Neural cell (in vitro differentiated cells): ENCODE data around the gene TCP10L.

Experiments
- CTCF ChIP-seq: fragments of 450-650 bp; IDR thresholded peaks from 2 replicates; pipeline ENCODE4 v1.5.1; 2014; ENCODE audit warnings: antibody characterized with exemption, mild to moderate bottlenecking, moderate library complexity; ENCODE audit not compliant: poor library complexity, severe bottlenecking
- EZH2 ChIP-seq: fragments of 200-600, 300-800 bp; shearing (Covaris generic), sonication (generic); IDR thresholded peaks from 2 replicates; pipeline ENCODE4 v1.6.1; 2014; ENCODE audit warnings: antibody characterized with exemption, low read length, borderline replicate concordance, mild to moderate bottlenecking; ENCODE audit not compliant: insufficient read depth, poor library complexity, severe bottlenecking
- RAD21 ChIP-seq: fragments of 450-650 bp; conservative IDR thresholded peaks from 2 replicates; pipeline ENCODE4 v1.6.1; 2014; ENCODE audit warnings: antibody characterized with exemption, mild to moderate bottlenecking, moderate library complexity
- TAF1 ChIP-seq: IDR thresholded peaks from 2 replicates; pipeline ENCODE4 v1.6.1; 2012; ENCODE audit warnings: low read depth
- TF ChIP-seq, protein P1 (sequence below): IDR thresholded peaks from 2 replicates; pipeline ENCODE4 v1.6.1; 2012; ENCODE audit warnings: borderline replicate concordance

GRCh38 chr21:32602099-32602498 is 16.8 kb upstream of the TCP10L start:
- TF ChIP-seq CTCF: no peak
- TF ChIP-seq RAD21: no peak
- no peak for TF ChIP-seq TAF1
- TF ChIP-seq, protein P1, sequence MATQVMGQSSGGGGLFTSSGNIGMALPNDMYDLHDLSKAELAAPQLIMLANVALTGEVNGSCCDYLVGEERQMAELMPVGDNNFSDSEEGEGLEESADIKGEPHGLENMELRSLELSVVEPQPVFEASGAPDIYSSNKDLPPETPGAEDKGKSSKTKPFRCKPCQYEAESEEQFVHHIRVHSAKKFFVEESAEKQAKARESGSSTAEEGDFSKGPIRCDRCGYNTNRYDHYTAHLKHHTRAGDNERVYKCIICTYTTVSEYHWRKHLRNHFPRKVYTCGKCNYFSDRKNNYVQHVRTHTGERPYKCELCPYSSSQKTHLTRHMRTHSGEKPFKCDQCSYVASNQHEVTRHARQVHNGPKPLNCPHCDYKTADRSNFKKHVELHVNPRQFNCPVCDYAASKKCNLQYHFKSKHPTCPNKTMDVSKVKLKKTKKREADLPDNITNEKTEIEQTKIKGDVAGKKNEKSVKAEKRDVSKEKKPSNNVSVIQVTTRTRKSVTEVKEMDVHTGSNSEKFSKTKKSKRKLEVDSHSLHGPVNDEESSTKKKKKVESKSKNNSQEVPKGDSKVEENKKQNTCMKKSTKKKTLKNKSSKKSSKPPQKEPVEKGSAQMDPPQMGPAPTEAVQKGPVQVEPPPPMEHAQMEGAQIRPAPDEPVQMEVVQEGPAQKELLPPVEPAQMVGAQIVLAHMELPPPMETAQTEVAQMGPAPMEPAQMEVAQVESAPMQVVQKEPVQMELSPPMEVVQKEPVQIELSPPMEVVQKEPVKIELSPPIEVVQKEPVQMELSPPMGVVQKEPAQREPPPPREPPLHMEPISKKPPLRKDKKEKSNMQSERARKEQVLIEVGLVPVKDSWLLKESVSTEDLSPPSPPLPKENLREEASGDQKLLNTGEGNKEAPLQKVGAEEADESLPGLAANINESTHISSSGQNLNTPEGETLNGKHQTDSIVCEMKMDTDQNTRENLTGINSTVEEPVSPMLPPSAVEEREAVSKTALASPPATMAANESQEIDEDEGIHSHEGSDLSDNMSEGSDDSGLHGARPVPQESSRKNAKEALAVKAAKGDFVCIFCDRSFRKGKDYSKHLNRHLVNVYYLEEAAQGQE: no peak
- no peak for TF ChIP-seq EZH2
